ENCODE data around the gene KIAA0825.

KIAA0825 gene

DNA sequence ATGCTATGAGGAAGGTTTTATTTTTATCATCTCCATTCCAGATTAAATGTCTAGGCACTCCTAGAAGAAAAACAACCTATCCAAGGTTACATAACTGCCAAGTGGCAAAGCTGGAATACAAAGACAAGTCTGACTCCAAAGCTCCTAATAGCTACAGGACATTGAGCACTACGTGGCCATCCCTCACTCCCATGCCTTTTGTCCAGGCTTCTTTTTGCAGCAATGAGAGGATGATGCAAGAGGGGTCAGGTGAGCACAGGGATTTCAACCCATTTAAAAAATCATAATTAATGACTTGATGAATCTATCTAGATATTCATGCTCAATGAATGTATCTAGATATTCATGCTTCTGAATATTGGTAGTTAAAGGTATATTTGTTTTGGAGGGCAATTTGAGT is 117.0 kb downstream of the KIAA0825 start:
- H3K27ac ChIP-seq = no peak overlapping the region
- ChIA-PET POLR2A (ENCODE audit: low non-redundant PET) (no interaction called here), CTCF (no interaction called here)
- no peak for TF ChIP-seq CTCF (conservative IDR thresholded peaks at IDR 0.05; ENCODE audit: low read depth)
- DNase-seq (ENCODE audit: low spot score) = no peak

- DNase-seq (ENCODE audit: low spot score) = no peak
- no peak for TF ChIP-seq CTCF (conservative IDR thresholded peaks at IDR 0.05; ENCODE audit: low read depth)
- ChIA-PET POLR2A (ENCODE audit: low non-redundant PET) (no interaction called here), CTCF (interaction anchor here (0.5 kb wide), 1 partner anchor 20 kb away, joined by 3 read pairs; no protein-coding TSS in a partner anchor)
- H3K27ac ChIP-seq = no peak overlapping the region
Observed at GRCh38 chr5:94499806-94500205, 118.6 kb downstream of the KIAA0825 start.

DNA sequence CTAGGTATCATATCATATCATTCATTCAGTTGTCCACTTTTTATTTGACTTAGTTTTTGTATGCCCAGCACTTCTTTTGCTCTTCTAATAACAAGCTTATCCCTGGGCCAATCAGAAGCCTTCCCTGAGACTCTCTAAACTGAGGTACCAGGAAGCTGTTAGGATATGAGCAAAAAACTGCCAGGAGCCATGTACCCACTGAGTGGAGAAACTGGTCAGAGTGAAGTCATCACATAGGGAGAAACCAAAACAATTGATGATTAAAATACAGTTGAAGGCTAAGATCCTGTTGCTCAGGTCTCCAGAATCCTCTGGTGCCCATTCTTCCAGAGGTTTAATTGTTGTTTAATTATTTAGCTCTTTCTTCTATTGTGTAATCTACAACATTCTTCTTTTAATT is 120.2 kb downstream of the KIAA0825 start:
- TF ChIP-seq CTCF (conservative IDR thresholded peaks at IDR 0.05; ENCODE audit: low read depth) = no peak
- POLR2A ChIA-PET (ENCODE audit: low non-redundant PET) = no interaction called here
- CTCF ChIA-PET = interaction anchor here (1.0 kb wide), 1 partner anchor 240 kb away, joined by 4 read pairs; no protein-coding TSS in a partner anchor
- no peak for DNase-seq (ENCODE audit: low spot score)
- no peak overlapping the region for H3K27ac ChIP-seq

- ChIA-PET CTCF (interaction anchor here (0.7 kb wide), 2 partner anchors 291 to 643 kb away, joined by 4 read pairs; no protein-coding TSS in a partner anchor), POLR2A (ENCODE audit: low non-redundant PET) (no interaction called here)
- TF ChIP-seq CTCF (conservative IDR thresholded peaks at IDR 0.05; ENCODE audit: low read depth) = no peak
- no peak for DNase-seq (ENCODE audit: low spot score)
- H3K27ac ChIP-seq = no peak overlapping the region
Observed at GRCh38 chr5:94485067-94485466, 133.3 kb downstream of the KIAA0825 start.

- DNase-seq (ENCODE audit: low spot score) = no peak
- ChIA-PET CTCF (no interaction called here), POLR2A (ENCODE audit: low non-redundant PET) (no interaction called here)
- no peak for TF ChIP-seq CTCF (conservative IDR thresholded peaks at IDR 0.05; ENCODE audit: low read depth)
- H3K27ac ChIP-seq = no peak overlapping the region
Observed at GRCh38 chr5:94481059-94481458, 137.3 kb downstream of the KIAA0825 start.

DNA sequence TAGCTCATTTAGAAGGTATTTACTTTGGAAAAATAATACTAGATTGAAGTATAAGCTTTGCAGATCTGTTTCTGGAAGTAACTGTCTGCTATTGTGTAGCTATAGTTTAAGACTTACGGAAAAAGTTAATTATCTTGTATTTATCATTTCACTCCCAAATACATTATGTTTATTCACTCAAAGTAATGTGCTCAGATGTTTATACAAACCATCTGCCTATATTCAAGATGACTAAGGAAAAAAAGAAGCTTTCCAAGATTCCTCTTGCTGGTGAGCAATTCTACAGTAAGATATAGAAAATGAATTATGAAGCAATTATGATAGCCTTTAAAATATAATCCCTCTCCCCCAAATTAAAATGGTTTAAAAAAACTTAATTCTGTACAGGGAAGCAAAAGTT is 137.9 kb downstream of the KIAA0825 start:
- no peak for DNase-seq (ENCODE audit: low spot score)
- CTCF ChIA-PET = no interaction called here
- POLR2A ChIA-PET (ENCODE audit: low non-redundant PET) = no interaction called here
- no peak for TF ChIP-seq CTCF (conservative IDR thresholded peaks at IDR 0.05; ENCODE audit: low read depth)
- H3K27ac ChIP-seq = no peak overlapping the region

- DNase-seq (ENCODE audit: low spot score) = no peak
- POLR2A ChIA-PET (ENCODE audit: low non-redundant PET) = no interaction called here
- CTCF ChIA-PET = no interaction called here
- no peak overlapping the region for H3K27ac ChIP-seq
- TF ChIP-seq CTCF (conservative IDR thresholded peaks at IDR 0.05; ENCODE audit: low read depth) = no peak
Observed at GRCh38 chr5:94473936-94474335, 144.5 kb downstream of the KIAA0825 start.

Data from RWPE1 (cell line).